ENCODE results near the gene MMRN2. TPM values are rescaled to one million over a fixed set of nuclear protein-coding genes. Genes with fewer than 3 reads are reported as not detected.
A peak's percentile ranks its signal among the peaks of the same experiment; 100 is the strongest.

MMRN2 gene
- total RNA-seq, 1 donor from 2014 or later = 31.3 TPM

- intact Hi-C loops (cut with micrococcal nuclease) = no loop called here
- peak; percentile 93 for DNase-seq
- peak; percentile 85 for ATAC-seq
These were observed 14.0 kb upstream of the MMRN2 start for GRCh38 chr10:86971232-86971991.

GRCh38 chr10:86970982-86971231 lies 13.5 kb upstream of the MMRN2 start:
- intact Hi-C loops (cut with micrococcal nuclease) = no loop called here
- ATAC-seq (peak; percentile 41), DNase-seq (no peak)

GRCh38 chr10:86970162-86970981 lies 13.0 kb upstream of the MMRN2 start:
- DNase-seq (peak; percentile 92), ATAC-seq (peak; percentile 73)
- intact Hi-C loops (cut with micrococcal nuclease) = no loop called here

- ATAC-seq (peak; percentile 5), DNase-seq (peak; percentile 37)
- intact Hi-C loops (cut with micrococcal nuclease) = no loop called here
These were observed 12.1 kb upstream of the MMRN2 start for GRCh38 chr10:86969421-86970041.

GRCh38 chr10:86968994-86969355 lies 11.6 kb upstream of the MMRN2 start:
- no peak for DNase-seq
- intact Hi-C loops (cut with micrococcal nuclease) = no loop called here
- ATAC-seq = no peak

- DNase-seq (peak; percentile 81), ATAC-seq (peak; percentile 16)
- intact Hi-C loops (cut with micrococcal nuclease) = no loop called here
These were observed 11.0 kb upstream of the MMRN2 start, which contains the start of gene ADIRF for GRCh38 chr10:86968271-86968993. TSS of gene ADIRF (plus strand) at chr10:86968482. CDS start at chr10:86968545, 63 bp downstream.

- intact Hi-C loops (cut with micrococcal nuclease) = no loop called here
- DNase-seq (no peak), ATAC-seq (no peak)
These were observed 10.1 kb upstream of the MMRN2 start for GRCh38 chr10:86967481-86967941.

- ATAC-seq (no peak), DNase-seq (no peak)
- intact Hi-C loops (cut with micrococcal nuclease) = no loop called here
These were observed 8.7 kb upstream of the MMRN2 start for GRCh38 chr10:86965986-86966654.

GRCh38 chr10:86964847-86965190 lies 7.4 kb upstream of the MMRN2 start:
- intact Hi-C loops (cut with micrococcal nuclease) = no loop called here
- DNase-seq = no peak
- ATAC-seq = no peak

- no peak for ATAC-seq
- no peak for DNase-seq
- intact Hi-C loops (cut with micrococcal nuclease) = no loop called here
These were observed 6.8 kb upstream of the MMRN2 start for GRCh38 chr10:86964061-86964846.

GRCh38 chr10:86963341-86963919 lies 6.0 kb upstream of the MMRN2 start:
- ATAC-seq (no peak), DNase-seq (no peak)
- intact Hi-C loops (cut with micrococcal nuclease) = no loop called here

- intact Hi-C loops (cut with micrococcal nuclease) = no loop called here
- DNase-seq = no peak
- ATAC-seq = no peak
These were observed 5.5 kb upstream of the MMRN2 start for GRCh38 chr10:86962981-86963310.

GRCh38 chr10:86962136-86962980 lies 4.9 kb upstream of the MMRN2 start:
- ATAC-seq (no peak), DNase-seq (no peak)
- intact Hi-C loops (cut with micrococcal nuclease) = no loop called here

GRCh38 chr10:86961481-86962091 lies 4.2 kb upstream of the MMRN2 start:
- no peak for ATAC-seq
- intact Hi-C loops (cut with micrococcal nuclease) = no loop called here
- DNase-seq = no peak

GRCh38 chr10:86960863-86961434 lies 3.5 kb upstream of the MMRN2 start:
- ATAC-seq (no peak), DNase-seq (no peak)
- intact Hi-C loops (cut with micrococcal nuclease) = no loop called here

GRCh38 chr10:86960003-86960862 lies 2.8 kb upstream of the MMRN2 start:
- intact Hi-C loops (cut with micrococcal nuclease) = no loop called here
- ATAC-seq = peak; percentile 62
- peak; percentile 66 for DNase-seq

Data from left ventricle myocardium superior (tissue), 1 donor.